HG03095 (cell line): Measurements from ENCODE around the gene TMOD4.
A peak's percentile ranks its signal among the peaks of the same experiment; 100 is the strongest.

Experiments used
- ATAC-seq: cut with Tn5 transposase; IDR thresholded peaks from one replicate; pipeline ENCODE4 v1.9.1; 2021; ENCODE audit warnings: moderate library complexity; ENCODE audit not compliant: unreplicated experiment

TMOD4 gene

DNA sequence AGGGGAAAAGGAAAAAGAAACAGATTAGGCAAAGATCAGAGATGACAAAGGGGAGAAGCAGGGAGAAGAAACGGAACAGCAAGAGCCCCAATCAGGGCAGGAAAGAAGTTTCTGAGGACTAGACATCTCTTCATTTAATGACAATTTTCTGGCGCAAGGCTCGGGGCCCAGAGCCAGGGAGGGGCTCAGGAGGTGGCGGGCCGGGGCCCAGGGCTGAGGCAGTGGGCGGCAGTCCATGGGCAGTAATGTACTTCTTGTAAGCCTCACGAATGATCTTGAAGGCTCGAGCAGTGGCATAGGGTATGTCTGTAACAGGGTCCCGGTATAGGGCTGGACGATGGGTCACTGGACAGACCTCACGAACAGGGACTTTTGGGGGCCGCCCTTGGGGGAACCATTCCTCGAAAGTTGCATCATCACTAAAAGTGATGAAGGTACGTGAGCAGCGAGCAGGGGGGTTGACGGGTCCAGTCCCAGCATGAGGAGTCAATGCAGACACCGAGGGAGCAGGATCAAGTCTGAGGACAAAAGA lies 799 bp upstream of the TMOD4 start:
- no peak for ATAC-seq

DNA sequence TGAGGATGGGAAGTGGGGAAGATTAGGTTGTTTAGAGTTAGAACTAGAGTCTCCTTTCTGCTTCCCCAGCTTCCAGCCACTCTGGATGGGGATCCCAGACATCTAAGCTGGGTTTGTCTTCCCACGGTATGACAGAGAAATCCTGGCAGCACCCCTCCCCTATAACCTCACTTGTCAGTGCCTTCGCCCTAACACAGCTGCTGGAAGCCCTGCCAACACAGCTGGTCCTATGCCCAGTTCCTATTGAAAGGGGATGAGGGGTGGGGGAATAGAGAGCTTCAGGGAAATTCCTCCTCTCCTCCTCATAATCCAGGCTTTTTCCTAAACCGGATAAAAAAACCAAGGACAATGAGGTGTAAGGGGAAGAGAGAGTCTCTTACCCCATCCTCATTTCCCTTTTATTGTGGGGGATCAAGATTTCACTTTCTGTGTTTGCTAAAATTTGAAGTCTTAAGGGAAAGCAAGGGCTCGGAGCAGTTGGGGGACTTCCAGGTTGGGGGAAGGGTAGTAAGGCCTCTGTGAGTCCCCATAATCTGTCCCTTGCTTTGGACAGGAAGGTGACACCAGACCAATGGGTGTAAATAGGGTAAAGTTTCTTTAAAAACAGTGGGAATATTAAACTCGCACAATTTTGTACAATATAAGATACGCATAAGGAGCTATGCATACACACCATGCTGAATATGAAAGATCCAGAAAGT lies 590 bp downstream of the TMOD4 start:
- ATAC-seq = no peak

DNA sequence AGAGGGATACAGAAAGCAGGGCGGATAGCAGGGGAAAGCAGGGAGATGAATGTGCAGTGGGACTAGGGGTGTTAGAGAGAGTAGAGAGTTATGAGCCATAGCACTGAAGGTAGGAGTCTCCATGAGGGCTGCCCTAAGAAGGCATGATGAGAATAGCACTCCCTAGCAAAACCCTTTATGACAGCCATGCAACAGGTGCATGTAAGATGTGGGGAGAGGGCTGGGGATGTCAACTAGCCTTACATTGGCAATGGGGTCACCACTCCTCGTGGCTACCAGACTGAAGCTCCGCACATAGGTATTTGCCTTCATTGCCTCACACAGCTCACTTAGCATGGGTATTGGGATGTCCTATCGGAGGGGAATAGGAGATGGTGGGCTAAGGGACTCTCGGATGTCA lies 4.6 kb downstream of the TMOD4 start:
- no peak for ATAC-seq

DNA sequence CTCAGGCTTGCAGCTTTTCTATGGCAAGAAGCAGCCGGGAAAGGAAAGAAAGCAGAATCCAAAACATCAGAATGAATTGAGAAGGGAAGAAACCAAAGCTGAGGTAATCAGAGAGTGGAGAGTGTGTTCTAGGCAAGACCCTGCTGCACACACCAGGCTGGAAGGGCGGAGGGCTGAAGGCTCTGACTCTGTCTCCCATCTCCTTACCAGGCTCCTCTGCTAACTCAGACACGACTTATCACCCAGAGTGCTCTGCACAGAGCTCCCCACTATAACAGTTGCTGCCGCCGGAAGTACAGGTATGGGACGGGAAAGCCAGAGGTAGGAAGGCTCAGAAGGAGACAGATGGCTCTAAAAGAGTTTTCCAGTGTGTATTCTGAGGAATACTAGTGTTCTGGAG lies 8.7 kb downstream of the TMOD4 start:
- no peak for ATAC-seq

DNA sequence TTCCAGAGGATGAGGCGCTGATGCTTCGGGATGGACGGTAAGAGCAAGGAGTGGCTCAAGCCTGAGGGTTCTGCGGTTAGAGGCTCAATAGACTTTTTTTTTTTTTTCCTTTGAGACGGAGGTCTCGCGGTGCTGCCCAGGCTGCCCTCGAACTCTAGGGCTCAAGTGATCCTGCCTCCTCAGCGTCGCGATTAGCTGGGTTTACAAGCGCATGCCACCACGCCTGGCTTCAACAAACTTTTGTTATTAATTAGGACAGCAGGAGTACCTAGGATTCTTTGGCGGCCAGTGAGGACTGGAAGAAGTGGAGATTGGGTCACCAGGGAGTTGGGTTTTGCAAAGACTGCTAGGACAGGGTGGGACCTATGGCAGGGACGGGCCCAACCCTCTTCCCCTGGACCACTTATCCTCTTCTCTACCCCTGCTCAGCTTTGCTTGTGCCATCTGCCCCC lies 9.2 kb downstream of the TMOD4 start:
- ATAC-seq = no peak

DNA sequence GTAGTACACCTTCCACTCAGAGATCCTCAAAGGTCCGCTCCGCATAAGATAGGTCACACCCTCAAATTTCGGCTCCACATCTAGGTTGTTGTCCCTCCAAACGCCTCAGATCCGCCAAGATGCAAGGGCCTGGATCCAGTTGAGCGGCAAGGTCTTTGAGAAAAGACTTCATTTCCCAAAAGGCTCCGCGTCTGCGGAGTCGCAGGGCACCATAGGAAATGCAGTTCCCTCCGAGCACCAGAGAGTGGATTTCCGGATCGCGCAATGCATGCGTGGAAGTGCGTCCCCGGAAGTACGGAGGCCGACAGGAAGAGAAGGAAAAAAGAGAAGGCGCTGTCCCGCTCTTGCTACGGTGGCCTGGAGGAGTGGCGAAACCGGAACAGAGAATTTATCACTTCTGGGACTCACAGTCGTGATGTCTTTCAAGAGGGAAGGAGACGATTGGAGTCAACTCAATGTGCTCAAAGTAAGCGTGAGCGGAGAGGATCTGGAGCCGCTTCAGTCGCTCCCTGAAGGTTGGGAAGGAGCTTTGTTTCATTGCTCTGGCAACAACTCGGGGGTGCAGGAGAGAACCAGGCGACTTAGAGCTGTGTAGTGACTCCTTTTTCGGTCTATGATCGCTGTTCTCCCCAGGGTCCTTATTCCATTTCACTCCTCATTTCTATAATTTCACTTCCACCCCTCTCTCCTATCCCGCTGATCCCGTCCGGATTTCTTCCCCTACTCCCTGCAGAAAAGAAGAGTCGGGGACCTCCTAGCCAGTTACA lies 9.9 kb downstream of the TMOD4 start, which contains the start of the genes LYSMD1 and SCNM1:
LYSMD1 (minus strand) TSS at position 165 of the 767 bp plus-strand sequence. CDS start 644 bp downstream, outside the sequence.
SCNM1 (plus strand) TSS at position 407 of the 767 bp plus-strand sequence; CDS start at position 416, 9 bp downstream.
- ATAC-seq = peak; percentile 68

DNA sequence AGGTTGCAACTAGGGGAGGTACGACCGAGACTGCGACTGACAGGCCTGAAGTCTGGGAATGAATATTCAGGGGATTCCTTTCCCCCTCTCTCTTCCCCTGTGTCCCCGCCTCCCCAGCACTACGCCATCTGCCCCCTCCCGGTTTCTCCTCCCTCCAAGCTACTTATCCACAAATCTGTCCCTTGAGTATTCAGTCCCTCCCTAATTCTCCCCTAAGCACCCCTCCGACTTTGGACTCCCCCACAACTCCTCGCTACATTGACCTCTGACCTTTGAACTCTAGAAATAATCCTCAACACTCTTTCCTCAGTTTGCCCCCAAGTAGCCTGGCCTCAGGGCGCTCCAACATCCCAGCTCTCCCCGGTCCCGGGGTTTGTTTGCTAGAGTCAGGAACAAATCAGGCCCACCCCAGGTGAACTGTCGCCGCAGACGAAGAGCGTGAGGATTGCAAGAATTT lies 10.5 kb downstream of the TMOD4 start:
- ATAC-seq = peak; percentile 12

DNA sequence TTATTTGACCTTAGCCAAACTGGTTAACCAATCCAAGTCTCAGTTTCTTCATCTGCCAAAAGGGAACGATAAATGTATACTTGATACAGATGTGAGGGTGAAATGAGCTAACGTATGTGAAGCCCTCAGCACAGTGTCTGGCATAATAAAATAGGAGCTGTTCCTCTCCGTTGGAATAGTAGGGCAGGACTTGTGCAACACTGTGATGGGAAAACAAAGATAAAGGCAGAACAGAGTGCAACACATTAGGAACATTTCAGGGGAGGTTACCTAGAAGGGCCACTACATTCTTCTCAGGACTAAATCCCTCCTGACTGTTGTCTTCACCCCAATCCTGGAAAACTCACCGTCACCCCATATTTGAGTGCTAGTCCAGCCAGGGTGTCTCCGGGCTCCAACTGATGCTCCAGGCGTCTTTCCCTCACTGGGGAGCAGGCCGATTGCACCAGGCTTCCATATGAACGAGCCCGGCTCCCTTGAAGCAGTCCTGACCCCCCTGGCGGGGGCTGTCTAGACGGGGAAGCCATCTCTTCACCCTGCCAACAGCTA lies 11.0 kb downstream of the TMOD4 start:
- no peak for ATAC-seq

DNA sequence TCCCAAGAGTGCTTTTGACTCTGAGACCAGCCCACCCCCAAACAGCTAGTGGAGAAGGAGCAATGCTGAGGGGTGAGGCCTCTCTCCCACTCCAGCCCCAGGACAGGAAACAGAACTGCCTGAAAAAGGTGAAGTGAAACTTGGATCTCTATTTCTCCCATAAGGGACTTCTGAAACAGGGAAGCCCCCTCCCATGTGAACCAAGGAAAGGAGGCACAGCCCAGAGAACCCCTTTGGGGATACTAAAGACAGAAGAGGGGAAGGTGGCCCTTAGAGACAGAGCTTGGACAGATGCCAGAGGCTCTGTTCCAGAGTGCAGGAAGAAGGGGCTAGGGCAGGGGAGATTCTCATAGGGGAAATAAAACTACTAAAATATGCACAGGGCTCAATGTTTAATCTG lies 16.4 kb downstream of the TMOD4 start:
- ATAC-seq = no peak

DNA sequence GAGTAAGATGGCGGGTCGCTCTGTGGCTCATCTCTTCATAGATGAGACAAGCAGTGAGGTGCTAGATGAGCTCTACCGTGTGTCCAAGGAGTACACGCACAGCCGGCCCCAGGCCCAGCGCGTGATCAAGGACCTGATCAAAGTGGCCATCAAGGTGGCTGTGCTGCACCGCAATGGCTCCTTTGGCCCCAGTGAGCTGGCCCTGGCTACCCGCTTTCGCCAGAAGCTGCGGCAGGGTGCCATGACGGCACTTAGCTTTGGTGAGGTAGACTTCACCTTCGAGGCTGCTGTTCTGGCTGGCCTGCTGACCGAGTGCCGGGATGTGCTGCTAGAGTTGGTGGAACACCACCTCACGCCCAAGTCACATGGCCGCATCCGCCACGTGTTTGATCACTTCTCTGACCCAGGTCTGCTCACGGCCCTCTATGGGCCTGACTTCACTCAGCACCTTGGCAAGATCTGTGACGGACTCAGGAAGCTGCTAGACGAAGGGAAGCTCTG lies 17.0 kb downstream of the TMOD4 start:
- ATAC-seq = no peak

DNA sequence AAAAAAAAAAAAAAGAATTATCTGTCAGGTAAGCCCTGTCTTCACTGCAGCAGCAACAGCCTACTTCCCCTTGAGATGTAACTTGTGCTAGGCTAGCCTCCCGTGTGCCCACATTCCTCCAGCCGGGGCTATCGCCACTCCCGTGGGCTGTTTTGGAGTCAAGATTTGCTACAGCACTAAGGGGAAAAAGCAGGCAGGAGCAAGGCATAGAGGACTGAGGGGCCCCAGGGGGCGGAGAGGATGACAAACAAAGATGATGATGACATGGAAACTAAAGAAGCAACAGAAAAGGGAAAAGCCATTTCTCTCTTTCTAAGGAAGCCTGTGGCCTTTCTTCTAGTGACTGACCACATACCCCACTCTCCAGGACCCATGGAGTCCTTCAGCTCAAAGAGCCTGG lies 17.5 kb downstream of the TMOD4 start:
- no peak for ATAC-seq

DNA sequence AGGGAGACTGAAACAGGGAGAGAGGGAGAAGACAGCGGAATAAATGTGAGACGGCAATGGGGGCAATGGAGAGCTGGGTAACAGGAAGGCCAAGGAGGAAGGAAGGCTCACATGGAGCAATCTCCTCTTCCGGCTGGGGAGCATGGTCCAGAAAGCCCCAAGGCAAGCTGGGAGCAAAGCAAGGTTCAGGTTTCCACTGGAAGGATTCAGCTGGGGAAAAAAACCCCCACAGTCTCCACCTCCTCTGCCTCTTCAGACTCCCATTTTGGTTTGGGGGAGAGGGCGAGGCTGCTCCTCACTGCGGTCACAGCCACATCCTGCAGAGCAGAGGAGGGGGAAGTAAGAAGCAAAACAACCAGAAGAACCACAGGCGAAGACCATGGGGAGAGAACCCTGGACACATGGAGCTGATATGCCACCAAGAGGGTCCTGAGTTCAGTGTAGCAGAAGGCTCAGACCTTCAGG lies 18.7 kb downstream of the TMOD4 start:
- ATAC-seq = no peak

DNA sequence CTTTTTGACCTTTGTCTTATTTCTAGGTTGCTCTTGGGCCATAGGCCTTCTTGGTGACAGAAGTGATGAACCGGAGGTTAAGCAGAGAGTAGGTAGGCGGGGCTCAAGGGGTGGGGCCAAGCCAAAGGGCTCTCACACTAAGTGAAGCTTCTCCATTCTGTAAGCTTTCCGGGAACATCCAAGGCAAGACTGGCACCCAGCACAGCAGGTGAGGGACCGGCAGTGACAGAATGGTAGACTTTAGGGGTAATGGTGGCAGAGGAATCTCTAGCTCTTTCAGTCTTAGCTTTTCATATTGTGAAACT lies 19.3 kb downstream of the TMOD4 start, which contains the start of gene TNFAIP8L2:
TNFAIP8L2 (plus strand) TSS at position 135 of the 305 bp plus-strand sequence. CDS start 2,049 bp downstream, outside the sequence.
- peak; percentile 59 for ATAC-seq

DNA sequence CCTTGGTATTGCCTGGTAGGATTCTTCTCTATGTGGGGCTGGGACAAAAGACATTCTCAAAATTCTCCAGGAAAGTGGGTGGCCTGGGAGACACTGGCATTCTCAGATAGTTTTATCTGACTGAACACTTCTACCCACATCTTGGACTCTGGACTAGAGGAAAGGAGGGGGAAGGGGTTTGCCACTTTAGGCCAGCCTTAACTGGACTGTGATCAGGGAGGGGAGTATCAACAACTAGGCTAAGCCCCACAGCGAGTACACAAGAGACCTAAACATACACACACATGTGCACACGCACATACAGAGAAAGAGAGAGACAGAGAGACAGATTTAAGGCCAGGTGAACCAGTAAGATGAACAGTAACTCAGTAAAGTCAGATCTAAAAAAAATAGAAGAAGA lies 28.1 kb downstream of the TMOD4 start:
- ATAC-seq = no peak

DNA sequence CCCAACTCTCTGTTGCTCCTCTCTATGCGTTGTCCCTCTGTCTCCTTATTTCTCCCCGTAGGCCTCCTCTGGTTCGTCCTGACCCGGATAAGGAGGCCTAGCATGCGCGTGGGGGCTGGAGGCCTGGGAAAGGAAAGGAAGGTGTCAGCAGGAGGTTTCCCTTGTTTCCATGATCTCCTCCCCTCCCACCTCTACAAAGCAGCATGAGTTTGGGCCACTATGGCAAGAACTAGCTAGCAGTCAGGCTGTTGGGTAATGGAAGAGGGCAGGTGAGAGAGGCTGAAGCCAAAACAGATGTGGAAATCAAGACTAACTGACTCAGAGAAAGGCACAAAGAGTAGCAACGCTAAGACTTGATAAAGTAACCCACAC lies 28.7 kb downstream of the TMOD4 start:
- ATAC-seq = no peak

DNA sequence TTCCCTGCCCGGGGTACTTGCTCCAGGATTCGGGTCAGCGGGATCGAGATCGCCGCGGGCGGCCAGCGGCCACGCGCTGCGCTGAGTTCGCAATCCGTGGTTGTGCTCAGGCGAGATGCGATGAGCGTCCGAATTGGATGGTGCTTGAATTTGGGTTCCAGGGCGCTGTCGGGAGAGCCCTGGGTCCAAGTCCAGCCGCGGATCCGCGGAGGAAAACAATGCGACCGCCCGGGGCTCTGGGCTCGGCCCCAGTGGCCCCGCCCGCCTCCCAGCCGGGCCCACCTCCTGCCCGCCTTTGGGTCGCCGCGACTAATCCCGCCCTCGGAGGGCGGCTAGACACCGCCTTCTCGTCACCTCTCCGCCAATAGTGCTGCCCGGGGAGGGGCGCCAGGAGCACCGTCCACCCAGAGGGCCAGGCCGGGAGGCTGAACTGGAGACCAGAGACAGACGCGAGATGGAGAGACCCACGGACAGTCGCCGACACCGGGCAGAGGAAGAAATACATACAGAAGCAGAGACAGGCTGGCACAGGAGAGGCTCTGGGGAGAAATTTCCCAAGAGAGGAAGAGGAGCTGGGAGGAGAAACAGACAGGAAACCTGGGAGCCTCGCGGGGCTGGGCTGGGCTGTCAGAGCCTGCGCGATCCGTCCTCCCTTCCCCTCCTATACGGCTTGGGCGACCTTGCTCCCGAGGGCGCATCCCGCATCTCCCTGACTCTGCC lies 29.2 kb downstream of the TMOD4 start, which contains the start of gene SEMA6C:
SEMA6C (minus strand) TSS at position 220 of the 720 bp plus-strand sequence. CDS start 4,010 bp downstream, outside the sequence.
- ATAC-seq = peak; percentile 98

DNA sequence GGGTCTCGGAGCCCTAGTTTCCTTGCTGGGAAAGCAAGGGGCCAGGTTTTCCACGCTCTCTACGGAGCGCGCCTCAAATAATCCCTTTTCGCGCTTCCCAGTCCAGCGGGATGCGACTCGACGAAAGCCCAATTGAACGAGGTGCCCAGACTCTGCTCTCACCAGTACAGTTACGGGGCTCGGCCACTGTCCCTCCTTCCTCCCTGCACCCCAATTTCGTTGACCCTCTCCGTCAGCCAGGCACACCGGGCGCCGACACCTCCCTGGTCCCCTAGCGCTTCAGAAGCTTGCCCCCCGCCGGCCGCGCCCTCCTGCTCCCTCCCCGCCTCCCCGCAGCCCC lies 29.7 kb downstream of the TMOD4 start:
- ATAC-seq = no peak

DNA sequence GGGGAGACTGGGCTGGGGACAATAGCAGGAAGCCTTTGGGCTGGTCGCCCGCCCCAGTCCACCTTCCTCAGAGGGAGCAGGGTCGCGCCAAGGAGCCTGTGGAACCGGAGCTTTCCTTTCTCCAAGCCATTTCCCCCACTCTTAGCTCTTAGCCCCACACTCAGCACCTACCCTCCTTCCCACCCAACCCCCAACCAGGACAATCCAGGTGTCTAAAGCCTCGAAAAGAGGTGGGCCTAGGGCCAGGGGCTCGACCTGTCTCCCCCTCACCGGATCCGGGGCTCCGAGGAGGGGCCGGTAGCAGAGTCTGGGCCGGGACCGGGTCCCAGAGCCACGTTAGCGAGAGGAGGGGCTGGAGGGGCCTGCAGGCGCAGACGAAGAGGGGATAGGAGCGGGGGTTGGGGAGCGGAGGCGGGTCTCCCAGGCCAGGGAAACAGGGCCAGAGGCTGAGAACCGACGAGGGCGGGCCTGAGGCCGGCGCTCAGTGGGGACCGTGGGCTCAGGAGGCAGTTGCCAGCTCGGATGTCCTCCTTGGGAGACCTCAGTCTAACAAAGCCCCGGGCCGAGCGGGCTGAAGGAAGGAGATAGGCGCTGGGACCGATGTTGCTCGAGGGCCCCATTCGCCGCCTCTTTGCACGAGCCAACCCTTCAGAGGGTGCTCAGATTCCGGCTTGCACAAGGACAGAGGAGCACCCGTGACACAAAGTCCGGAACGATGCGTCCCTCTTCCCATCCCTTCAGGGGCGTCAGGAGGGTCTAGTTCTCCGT lies 30.3 kb downstream of the TMOD4 start:
- no peak for ATAC-seq

DNA sequence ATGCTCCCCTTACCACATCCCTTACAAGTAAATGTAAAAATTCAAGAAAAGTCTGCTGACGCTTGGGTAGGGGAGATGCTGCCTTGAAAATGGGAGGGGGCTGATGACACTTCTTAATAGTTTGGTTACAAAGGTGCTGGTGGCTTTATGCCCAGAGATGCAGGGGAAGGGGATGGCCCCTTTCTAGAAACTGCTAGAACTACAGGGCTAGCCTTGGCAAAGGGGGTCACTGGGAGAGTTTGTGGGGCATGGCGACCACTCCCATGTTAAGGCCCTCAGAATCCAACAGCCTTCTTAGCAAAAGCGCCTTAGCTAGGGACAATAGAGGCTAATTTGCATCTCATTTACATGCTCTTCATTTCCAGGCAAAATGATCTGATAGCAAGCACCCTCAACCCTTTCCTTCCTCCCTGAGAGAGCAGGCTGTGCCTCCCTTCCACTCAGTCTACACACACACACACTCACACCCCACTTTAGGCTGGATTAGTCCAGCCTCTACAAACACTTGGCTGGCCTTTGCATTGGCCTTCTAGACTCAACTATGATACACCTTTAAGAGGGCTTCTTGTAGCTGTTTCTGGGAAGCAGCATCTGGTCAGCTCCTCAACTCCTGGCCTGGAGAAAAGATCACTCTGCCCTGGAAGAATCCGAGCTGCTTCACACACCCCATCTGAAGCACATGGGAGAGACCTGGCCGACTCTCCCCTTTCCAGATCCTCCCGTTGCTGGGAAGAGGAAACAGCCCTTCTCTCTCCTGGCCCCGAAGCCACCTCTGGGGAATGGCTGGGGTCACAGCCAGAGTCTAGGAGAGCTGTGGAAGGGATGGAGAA lies 31.1 kb downstream of the TMOD4 start:
- ATAC-seq = no peak
